Left lung (tissue), 10 donors: ENCODE results near the gene HNF1A. TPM values are rescaled to one million over a fixed set of nuclear protein-coding genes. Genes with fewer than 3 reads are reported as not detected.
"Not testable (repeated sequence)": the region's sequence is repeated elsewhere in the genome, so short reads cannot be mapped to it uniquely, and the experiment has no call there.

Experiments
- ATAC-seq: fragments of 200-7000 bp; cut with Tn5 transposase; one replicate; pipeline ENCODE4 v1.9.1; 2020; ENCODE audit warnings: moderate library complexity
- DNase-seq, 4 donors: peaks; one replicate each; pipeline ENCODE4 v3.0.0-alpha.2; 2013 to 2020
- H3K27ac ChIP-seq, 2 donors: fragments of 200-600 bp; sonication (generic) in 1 of 2; one replicate each; pipeline versions ENCODE4 v1.5.0 to v1.8.0; 2020 to 2021
- H3K27me3 ChIP-seq, 2 donors: fragments of 200-600 bp; sonication (generic) in 1 of 2; one replicate each; pipeline versions ENCODE4 v1.5.0 to v1.8.0; 2020 to 2021
- H3K36me3 ChIP-seq, 2 donors: fragments of 200-600 bp; sonication (generic) in 1 of 2; one replicate each; pipeline versions ENCODE4 v1.5.0 to v1.8.0; 2020 to 2021
- H3K4me1 ChIP-seq, 2 donors: fragments of 200-600 bp; one replicate each; pipeline ENCODE4 v1.8.0; 2021
- H3K4me3 ChIP-seq, 2 donors: fragments of 200-600 bp; sonication (generic) in 1 of 2; one replicate each; pipeline versions ENCODE4 v1.5.0 to v1.8.0; 2020 to 2021; ENCODE audit warnings: mild to moderate bottlenecking in 1 of 2
- H3K9me3 ChIP-seq, 2 donors: fragments of 200-600 bp; sonication (generic) in 1 of 2; one replicate each; pipeline versions ENCODE4 v1.5.0 to v1.8.0; 2020 to 2021
- intact Hi-C, 2 donors: fragments of 100-400 bp; cut with DNase I; formaldehyde crosslinking; loops; one replicate each; pipeline versions ENCODE4 v1.11.2 to v1.14.2; 2022
- polyA plus RNA-seq, 6 donors: library from polyadenylated mRNA; unstranded; fragments of 120-200 nt; gene quantifications; one replicate each; pipeline ENCODE4 v1.2.1, GENCODE V29; 2013; ENCODE audit not compliant: insufficient read length in 6 of 6
- total RNA-seq, 2 donors: library from RNA; stranded (reverse); fragmentation: NEBNext Ultra II Directional; extraction: Animal tissue kit (Norgen Biotek cat#: 25700); gene quantifications; one replicate each; pipeline ENCODE4 v1.2.1, GENCODE V29; 2021
- TF ChIP-seq, protein P1 (sequence below), 2 donors: fragments of 200-600 bp; sonication (generic) in 1 of 2; IDR thresholded peaks; one replicate each; pipeline versions ENCODE4 v1.5.0 to v1.8.0; 2021; ENCODE audit warnings: antibody characterized with exemption in 2 of 2
- donor health status: DM: no; HTN: yes; CAD: no.
- donor health status: DM: no; HTN: no; CAD: no.

The HNF1A gene
- total and polyA plus RNA-seq, 8 donors = 0.10 to 3.6 (median 2.6) TPM; not detected in 1

DNA sequence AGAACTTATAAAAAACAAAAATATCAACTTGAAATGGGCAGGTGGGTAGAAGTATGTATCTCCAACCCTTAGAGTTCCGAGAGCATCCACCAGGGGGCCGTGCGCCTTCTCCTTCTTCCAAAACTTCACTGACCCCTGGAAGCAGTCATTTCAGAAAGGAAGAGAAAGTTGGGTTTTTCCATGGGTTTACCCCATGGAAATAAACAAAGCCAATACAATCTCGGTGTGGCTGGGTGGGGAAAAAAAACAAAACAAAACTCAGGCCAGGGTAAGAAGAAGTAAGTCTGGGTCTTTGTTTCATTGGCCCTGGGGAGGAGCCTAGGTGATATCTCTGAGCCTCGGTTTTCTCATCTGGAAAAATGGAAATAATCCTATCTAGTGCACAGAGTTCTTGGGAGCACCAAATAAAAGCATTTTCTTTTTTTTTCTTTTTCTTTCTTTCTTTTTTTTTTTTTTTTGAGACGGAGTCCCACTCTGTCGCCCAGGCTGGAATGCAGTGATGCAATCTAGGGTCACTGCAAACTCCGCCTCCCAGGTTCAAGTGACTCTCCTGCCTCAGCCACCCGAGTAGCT, 33.6 kb upstream of the HNF1A start:
- Histone ChIP-seq H3K4me3 (no peak overlapping the region), H3K27me3 (no peaks in the 10 kb centered on the region), H3K4me1 (peaks cover 0 to 14% of the 10 kb centered on the region in 2 donors), H3K9me3 (no peaks in the 10 kb centered on the region), H3K36me3 (no peaks in the 10 kb centered on the region), H3K27ac (no peak overlapping the region)
- peak; percentile 18 to 79 (median 44) for DNase-seq
- TF ChIP-seq, protein P1, sequence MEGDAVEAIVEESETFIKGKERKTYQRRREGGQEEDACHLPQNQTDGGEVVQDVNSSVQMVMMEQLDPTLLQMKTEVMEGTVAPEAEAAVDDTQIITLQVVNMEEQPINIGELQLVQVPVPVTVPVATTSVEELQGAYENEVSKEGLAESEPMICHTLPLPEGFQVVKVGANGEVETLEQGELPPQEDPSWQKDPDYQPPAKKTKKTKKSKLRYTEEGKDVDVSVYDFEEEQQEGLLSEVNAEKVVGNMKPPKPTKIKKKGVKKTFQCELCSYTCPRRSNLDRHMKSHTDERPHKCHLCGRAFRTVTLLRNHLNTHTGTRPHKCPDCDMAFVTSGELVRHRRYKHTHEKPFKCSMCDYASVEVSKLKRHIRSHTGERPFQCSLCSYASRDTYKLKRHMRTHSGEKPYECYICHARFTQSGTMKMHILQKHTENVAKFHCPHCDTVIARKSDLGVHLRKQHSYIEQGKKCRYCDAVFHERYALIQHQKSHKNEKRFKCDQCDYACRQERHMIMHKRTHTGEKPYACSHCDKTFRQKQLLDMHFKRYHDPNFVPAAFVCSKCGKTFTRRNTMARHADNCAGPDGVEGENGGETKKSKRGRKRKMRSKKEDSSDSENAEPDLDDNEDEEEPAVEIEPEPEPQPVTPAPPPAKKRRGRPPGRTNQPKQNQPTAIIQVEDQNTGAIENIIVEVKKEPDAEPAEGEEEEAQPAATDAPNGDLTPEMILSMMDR (IDR thresholded peaks at IDR 0.05) = peak; percentile 53 to 68
- ATAC-seq = peak; percentile 77
- intact Hi-C loops = no loop called here

DNA sequence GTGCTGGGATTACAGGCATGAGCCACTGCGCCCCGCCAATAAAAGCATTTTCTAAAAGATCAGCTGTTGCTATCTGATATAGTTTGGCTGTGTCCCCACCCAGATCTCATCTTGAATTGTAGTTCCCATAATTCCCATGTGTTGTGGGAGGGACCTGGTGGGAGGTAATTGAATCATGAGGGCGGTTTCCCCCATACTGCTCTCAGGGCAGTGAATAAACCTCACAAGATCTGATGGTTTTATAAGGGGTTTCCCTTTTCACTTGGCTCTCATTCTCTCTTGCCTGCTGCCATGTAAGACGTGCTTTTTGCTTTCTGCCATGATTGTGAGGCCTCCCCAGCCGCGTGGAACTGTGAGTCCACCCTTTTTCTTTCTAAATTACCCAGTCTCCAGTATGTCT, 32.8 kb upstream of the HNF1A start:
- H3K9me3 ChIP-seq, DNase-seq, H3K4me1 ChIP-seq, H3K36me3 ChIP-seq, ATAC-seq, H3K27ac ChIP-seq, intact Hi-C loops, H3K4me3 ChIP-seq, H3K27me3 ChIP-seq: not testable (repeated sequence)

DNA sequence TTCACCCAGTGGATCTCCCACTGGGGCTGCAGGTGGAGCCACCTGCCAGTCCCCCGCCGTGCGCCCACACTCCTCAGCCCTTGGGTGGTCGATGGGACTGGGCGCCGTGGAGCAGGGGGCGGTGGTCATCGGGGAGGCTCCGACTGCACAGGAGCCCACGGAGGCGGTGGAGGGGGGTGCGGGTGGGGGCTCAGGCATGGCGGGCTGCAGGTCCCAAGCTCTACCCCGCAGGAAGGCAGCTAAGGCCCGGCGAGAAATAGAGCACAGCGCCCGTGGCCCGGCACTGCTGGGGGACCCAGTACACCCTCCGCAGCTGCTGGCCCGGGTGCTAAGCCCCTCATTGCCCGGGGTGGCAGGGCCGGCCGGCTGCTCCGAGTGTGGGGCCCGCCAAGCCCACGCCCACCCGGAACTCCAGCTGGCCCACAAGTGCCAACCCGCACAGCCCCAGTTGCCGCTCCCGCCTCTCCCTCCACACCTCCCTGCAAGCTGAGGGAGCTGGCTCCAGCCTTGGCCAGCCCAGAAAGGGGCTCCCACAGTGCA, 28.0 kb upstream of the HNF1A start:
- H3K27ac ChIP-seq, intact Hi-C loops, H3K4me3 ChIP-seq, DNase-seq, H3K27me3 ChIP-seq, H3K36me3 ChIP-seq, H3K9me3 ChIP-seq, ATAC-seq, H3K4me1 ChIP-seq: not testable (repeated sequence)

DNA sequence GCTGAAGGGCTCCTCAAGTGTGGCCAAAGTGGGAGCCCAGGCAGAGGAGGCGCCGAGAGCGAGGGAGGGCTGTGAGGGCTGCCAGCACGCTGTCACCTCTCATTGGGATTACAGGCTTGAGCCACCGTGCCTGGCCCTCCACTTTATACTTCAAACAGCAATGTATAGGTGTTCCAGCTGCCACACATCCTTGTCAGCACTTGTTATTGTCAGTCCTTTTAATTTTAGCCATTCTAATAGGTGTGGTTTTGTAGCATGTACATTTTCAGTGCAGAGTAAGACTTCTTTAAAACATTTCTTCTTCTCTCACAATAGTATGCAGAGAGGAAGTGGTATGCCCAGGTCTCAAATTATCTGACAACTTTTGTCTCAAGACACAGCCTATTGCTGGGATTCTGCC, 27.5 kb upstream of the HNF1A start:
- DNase-seq (no peak), ATAC-seq (no peak)
- Histone ChIP-seq H3K27me3 (no peaks in the 10 kb centered on the region), H3K9me3 (no peaks in the 10 kb centered on the region), H3K4me3 (no peak overlapping the region), H3K36me3 (no peaks in the 10 kb centered on the region), H3K27ac (no peak overlapping the region), H3K4me1 (no peaks in the 10 kb centered on the region)
- TF ChIP-seq, protein P1 (IDR thresholded peaks at IDR 0.05) = no peak
- intact Hi-C loops = no loop called here

DNA sequence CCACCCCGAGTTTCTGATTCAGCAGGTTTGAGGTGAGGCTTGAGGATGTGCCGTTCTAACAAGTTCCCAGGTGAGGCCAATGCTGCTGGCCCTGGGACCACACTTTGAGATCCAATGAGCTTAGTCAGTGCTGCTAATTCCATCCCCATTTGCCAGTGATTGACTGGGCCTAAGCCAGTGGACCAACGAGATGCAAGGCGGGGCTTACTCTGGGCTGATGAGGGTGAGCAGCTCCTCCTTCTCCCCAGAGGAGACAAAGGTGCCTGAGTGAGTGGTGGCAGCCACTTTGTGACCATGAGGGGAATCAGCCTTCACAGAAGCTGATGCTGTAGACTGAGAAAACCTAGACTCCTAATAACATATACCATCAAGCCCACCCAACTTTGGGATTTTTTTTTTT, 23.1 kb upstream of the HNF1A start:
- Histone ChIP-seq H3K9me3 (no peaks in the 10 kb centered on the region), H3K27me3 (no peaks in the 10 kb centered on the region), H3K4me1 (no peaks in the 10 kb centered on the region), H3K36me3 (no peaks in the 10 kb centered on the region), H3K4me3 (no peak overlapping the region), H3K27ac (no peak overlapping the region)
- no peak for DNase-seq
- TF ChIP-seq, protein P1 (IDR thresholded peaks at IDR 0.05) = no peak
- no peak for ATAC-seq
- intact Hi-C loops = no loop called here

DNA sequence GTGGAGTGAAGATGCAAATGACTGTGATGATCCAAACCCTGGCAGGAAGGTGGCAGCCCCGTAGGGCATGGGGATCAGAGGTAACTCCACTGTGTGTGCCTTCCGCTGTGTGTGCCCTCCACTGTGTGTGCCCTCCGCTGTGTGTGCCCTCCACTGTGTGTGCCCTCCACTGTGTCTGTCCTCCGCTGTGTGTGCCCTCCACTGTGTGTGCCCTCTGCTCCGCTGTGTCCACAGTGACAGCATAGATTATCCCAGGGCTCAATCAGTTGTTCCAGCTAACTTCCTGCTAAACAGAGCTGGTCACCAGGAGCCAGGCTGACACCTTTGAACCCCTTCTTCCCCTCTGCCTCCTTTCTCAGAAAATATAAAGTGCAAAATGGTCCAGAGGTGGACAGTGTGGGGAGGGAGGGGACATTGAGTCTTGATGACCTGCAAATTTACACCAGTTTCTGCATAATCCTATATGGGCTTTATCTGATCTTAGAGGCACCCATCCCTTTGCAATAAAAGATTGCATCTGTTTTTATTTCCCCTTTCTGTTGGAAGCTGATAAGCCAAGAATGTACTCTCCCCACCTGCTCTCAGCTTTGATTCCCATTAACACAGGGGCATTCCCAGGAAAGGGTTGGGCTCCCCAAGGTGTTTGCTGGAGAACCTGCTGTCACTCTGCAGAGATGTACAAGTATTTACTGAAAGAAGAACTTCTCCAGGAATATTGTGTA, 21.6 kb upstream of the HNF1A start:
- no peaks in the 10 kb centered on the region for H3K27me3 ChIP-seq
- H3K4me3 ChIP-seq = no peak overlapping the region
- DNase-seq (no peak), ATAC-seq (no peak)
- TF ChIP-seq, protein P1 (IDR thresholded peaks at IDR 0.05) = no peak
- no peaks in the 10 kb centered on the region for H3K4me1 ChIP-seq
- H3K36me3 ChIP-seq = no peaks in the 10 kb centered on the region
- no peaks in the 10 kb centered on the region for H3K9me3 ChIP-seq
- intact Hi-C loops = no loop called here
- no peak overlapping the region for H3K27ac ChIP-seq
